H1 (cell line): ENCODE results near the gene ENOPH1. TPM values are rescaled to one million over a fixed set of nuclear protein-coding genes. Genes with fewer than 3 reads are reported as not detected.

Experiments used
- CTCF ChIA-PET: fragments of 300-600 bp; sonication (Branson Sonifier 250); formaldehyde crosslinking; loops from one replicate; lab custom pipeline; 2021; ENCODE audit not compliant: partially characterized antibody; lab: Charles Lee
- POLR2A ChIA-PET: fragments of 300-600 bp; sonication (Branson Sonifier 250); formaldehyde crosslinking; loops from one replicate; lab custom pipeline; 2021; ENCODE audit warnings: inconsistent platforms; ENCODE audit not compliant: partially characterized antibody; lab: Charles Lee
- DNase-seq, 2 experiments: peaks; one replicate each; pipeline versions ENCODE4 v3.0.0 to v3.0.0-alpha.2; 2010 to 2022; ENCODE audit warnings: low spot score in 2 of 2, low read depth in 1 of 2, mixed read lengths in 1 of 2
- FAIRE-seq: peaks from 2 replicates; lab custom pipeline; 2011; peaks lifted over from hg19 to GRCh38; lab: Jason Lieb, UNC
- H2AFZ ChIP-seq: 2 replicates; pipeline ENCODE4 v1.8.1; 2012; ENCODE audit warnings: low read length, inconsistent platforms
- H2AK5ac ChIP-seq: 2 replicates; pipeline ENCODE4 v1.6.1; 2013; ENCODE audit warnings: low read depth, low read length
- H2BK120ac ChIP-seq: replicated peaks from 2 replicates; pipeline ENCODE3; 2013; ENCODE audit warnings: low read depth, low read length, inconsistent platforms
- H2BK12ac ChIP-seq: 2 replicates; pipeline ENCODE4 v1.6.1; 2013; ENCODE audit warnings: low read depth, low read length
- H2BK15ac ChIP-seq: 2 replicates; pipeline ENCODE4 v1.6.1; 2013; ENCODE audit warnings: low read length
- H2BK20ac ChIP-seq: 2 replicates; pipeline ENCODE4 v1.6.1; 2013; ENCODE audit warnings: low read length
- H2BK5ac ChIP-seq: 2 replicates; pipeline ENCODE4 v1.6.1; 2013; ENCODE audit warnings: low read depth, low read length
- H3K14ac ChIP-seq: 2 replicates; pipeline ENCODE4 v1.6.1; 2013; ENCODE audit warnings: inconsistent platforms; ENCODE audit not compliant: insufficient read length
- H3K18ac ChIP-seq: 2 replicates; pipeline ENCODE4 v1.6.1; 2013; ENCODE audit warnings: low read length; ENCODE audit errors: extremely low read depth
- H3K23ac ChIP-seq: 2 replicates; pipeline ENCODE4 v1.6.1; 2013; ENCODE audit warnings: inconsistent platforms; ENCODE audit not compliant: insufficient read length
- H3K23me2 ChIP-seq: 2 replicates; pipeline ENCODE4 v1.6.1; 2013; ENCODE audit warnings: low read depth, low read length
- H3K27ac ChIP-seq: 2 replicates; pipeline ENCODE4 v1.6.1; 2011; ENCODE audit warnings: low read depth, low read length, inconsistent platforms
- H3K27me3 ChIP-seq, 4 experiments: replicated peaks in 1 of 4; 1 replicate in 1 of 4; 2 replicates in 3 of 4; pipeline versions ENCODE4 v1.6.1 to v1.8.1; 2011 to 2013; ENCODE audit warnings: low read length in 3 of 4, mild to moderate bottlenecking in 3 of 4, inconsistent platforms in 2 of 4, mixed read lengths in 2 of 4, moderate library complexity in 1 of 4; ENCODE audit not compliant: control insufficient read depth in 3 of 4, insufficient read depth in 3 of 4; ENCODE audit errors: extremely low read depth in 1 of 4
- H3K36me3 ChIP-seq, 4 experiments: 2 replicates each; pipeline versions ENCODE4 v1.6.1 to v1.8.1; 2011 to 2013; ENCODE audit warnings: mild to moderate bottlenecking in 4 of 4, low read length in 3 of 4, moderate library complexity in 2 of 4, control low read depth in 1 of 4, inconsistent platforms in 1 of 4; ENCODE audit not compliant: insufficient read depth in 4 of 4, control insufficient read depth in 2 of 4
- H3K4ac ChIP-seq: replicated peaks from 2 replicates; pipeline ENCODE3; 2013; ENCODE audit warnings: low read length, low read depth, mixed read lengths, inconsistent platforms; ENCODE audit not compliant: insufficient read length
- H3K4me1 ChIP-seq, 4 experiments: replicated peaks in 1 of 4; 1 replicate in 1 of 4; 2 replicates in 3 of 4; pipeline versions ENCODE4 v1.6.1 to v1.8.1; 2011 to 2013; ENCODE audit warnings: low read length in 3 of 4, inconsistent platforms in 2 of 4, mixed read lengths in 1 of 4; ENCODE audit not compliant: insufficient read depth in 4 of 4, control insufficient read depth in 3 of 4
- H3K4me2 ChIP-seq, 2 experiments: 2 replicates each; pipeline versions ENCODE4 v1.6.1 to v1.8.1; 2011 to 2013; ENCODE audit warnings: low read depth in 2 of 2, low read length in 2 of 2, control low read depth in 1 of 2, inconsistent platforms in 1 of 2, mild to moderate bottlenecking in 1 of 2; ENCODE audit not compliant: insufficient read depth in 1 of 2
- H3K4me3 ChIP-seq, 4 experiments: fragments of 200-600, 300-600 bp in 1 of 4; sonication (generic), shearing (Covaris generic), sonication (Bioruptor Twin) in 1 of 4; 2 replicates each; pipeline versions ENCODE4 v1.5.1 to v1.8.1; 2011 to 2016; ENCODE audit warnings: low read length in 4 of 4, low read depth in 3 of 4, control low read depth in 2 of 4, inconsistent platforms in 2 of 4, mild to moderate bottlenecking in 2 of 4, mixed read lengths in 1 of 4, moderate library complexity in 1 of 4; ENCODE audit not compliant: insufficient read depth in 2 of 4; ENCODE audit errors: extremely low read depth in 1 of 4
- H3K56ac ChIP-seq: replicated peaks from 2 replicates; pipeline ENCODE3; 2013; ENCODE audit warnings: low read depth, mild to moderate bottlenecking, mixed read lengths, low read length, inconsistent platforms; ENCODE audit not compliant: insufficient read length
- H3K79me1 ChIP-seq: 2 replicates; pipeline ENCODE4 v1.6.1; 2013; ENCODE audit warnings: low read depth, low read length, control low read depth
- H3K79me2 ChIP-seq, 2 experiments: 2 replicates each; pipeline versions ENCODE4 v1.6.1 to v1.8.1; 2012 to 2013; ENCODE audit warnings: low read length in 2 of 2, mild to moderate bottlenecking in 2 of 2, inconsistent platforms in 1 of 2; ENCODE audit not compliant: insufficient read depth in 2 of 2, control insufficient read depth in 1 of 2
- H3K9ac ChIP-seq, 4 experiments: replicated peaks in 1 of 4; 1 replicate in 1 of 4; 2 replicates in 3 of 4; pipeline versions ENCODE4 v1.6.1 to v1.8.1; 2011 to 2013; ENCODE audit warnings: low read depth in 3 of 4, low read length in 3 of 4, control low read depth in 2 of 4, mild to moderate bottlenecking in 2 of 4, moderate library complexity in 2 of 4, inconsistent platforms in 1 of 4; ENCODE audit errors: extremely low read depth in 1 of 4
- H3K9me3 ChIP-seq, 2 experiments: 2 replicates each; pipeline versions ENCODE4 v1.6.1 to v1.8.1; 2012 to 2013; ENCODE audit warnings: mild to moderate bottlenecking in 2 of 2, moderate library complexity in 2 of 2, control low read depth in 1 of 2, inconsistent platforms in 1 of 2, low read depth in 1 of 2, low read length in 1 of 2, mixed read lengths in 1 of 2; ENCODE audit not compliant: insufficient read depth in 2 of 2
- H4K20me1 ChIP-seq, 2 experiments: replicated peaks in 1 of 2; 2 replicates each; pipeline versions ENCODE3 to v1.8.1; 2011 to 2013; ENCODE audit warnings: inconsistent platforms in 2 of 2, low read length in 2 of 2, mild to moderate bottlenecking in 1 of 2; ENCODE audit not compliant: insufficient read depth in 2 of 2, control insufficient read depth in 1 of 2
- H4K5ac ChIP-seq: 2 replicates; pipeline ENCODE4 v1.6.1; 2013; ENCODE audit warnings: low read length, low read depth, mixed read lengths, inconsistent platforms; ENCODE audit not compliant: insufficient read length
- H4K8ac ChIP-seq: 2 replicates; pipeline ENCODE4 v1.8.0; 2013; ENCODE audit warnings: mild to moderate bottlenecking, moderate library complexity, low read length, inconsistent platforms; ENCODE audit not compliant: insufficient read depth; ENCODE audit errors: extremely low read depth
- H4K91ac ChIP-seq: replicated peaks from 2 replicates; pipeline ENCODE3; 2013; ENCODE audit warnings: low read length, mixed read lengths, inconsistent platforms; ENCODE audit not compliant: insufficient read length
- CHD1 ChIP-seq: IDR thresholded peaks from 2 replicates; pipeline ENCODE4 v1.6.1; 2012; ENCODE audit warnings: low read depth, low read length, improper control_type of control experiment
- CHD2 ChIP-seq: IDR thresholded peaks from 2 replicates; pipeline ENCODE4 v1.6.1; 2012; ENCODE audit warnings: low read length, improper control_type of control experiment
- E2F6 ChIP-seq: IDR thresholded peaks from 2 replicates; pipeline ENCODE4 v1.6.1; 2012; ENCODE audit warnings: inconsistent platforms
- HDAC2 ChIP-seq, 2 experiments: fragments of 300-600 bp in 1 of 2; sonication (generic) in 1 of 2; IDR thresholded peaks; 2 replicates each; pipeline ENCODE4 v1.6.1; 2011 to 2012; ENCODE audit warnings: low read depth in 2 of 2, low read length in 2 of 2, mild to moderate bottlenecking in 2 of 2, moderate library complexity in 2 of 2, borderline replicate concordance in 1 of 2, inconsistent platforms in 1 of 2
- JUND ChIP-seq: IDR thresholded peaks from 2 replicates; pipeline ENCODE4 v1.6.1; 2011; ENCODE audit warnings: mild to moderate bottlenecking, improper control_type of control experiment, low read length
- PHF8 ChIP-seq: fragments of 200-600 bp; sonication (generic); conservative IDR thresholded peaks from 2 replicates; pipeline ENCODE4 v1.7.1; 2012; ENCODE audit warnings: low read depth, mild to moderate bottlenecking, inconsistent platforms, low read length, moderate library complexity
- RAD21 ChIP-seq, 2 experiments: IDR thresholded peaks in 1 of 2; conservative IDR thresholded peaks in 1 of 2; 2 replicates each; pipeline ENCODE4 v1.6.1; 2011; ENCODE audit warnings: low read depth in 2 of 2, low read length in 2 of 2, improper control_type of control experiment in 1 of 2, inconsistent platforms in 1 of 2, mild to moderate bottlenecking in 1 of 2, moderate library complexity in 1 of 2
- RXRA ChIP-seq: IDR thresholded peaks from 2 replicates; pipeline ENCODE4 v1.6.1; 2011; ENCODE audit warnings: low read depth, mild to moderate bottlenecking, low read length, moderate library complexity; ENCODE audit not compliant: insufficient read depth
- SIRT6 ChIP-seq: IDR thresholded peaks from one replicate; pipeline ENCODE4 v1.7.1; 2012; ENCODE audit warnings: low read length, inconsistent platforms
- SRF ChIP-seq: IDR thresholded peaks from 2 replicates; pipeline ENCODE4 v1.6.1; 2011; ENCODE audit warnings: mild to moderate bottlenecking, low read depth, low read length, moderate library complexity
- WGBS, 2 experiments: shearing (Covaris generic) in 1 of 2; methylation state at CpG; one replicate each; pipeline versions ENCODE4 v1.1.6 to v1.1.7; 2013 to 2015; ENCODE audit warnings: low lambda C conversion rate in 2 of 2, mixed read lengths in 2 of 2, inconsistent platforms in 1 of 2, low coverage in 1 of 2, missing lambda C conversion rate in 1 of 2; ENCODE audit not compliant: insufficient replicate concordance in 2 of 2, insufficient coverage in 1 of 2, insufficient read length in 1 of 2; ENCODE audit errors: extremely low coverage in 1 of 2, missing lambda C conversion rate in 1 of 2; 5-methylcytosine and 5-hydroxymethylcytosine counted together
- polyA plus RNA-seq, 7 experiments: library from polyadenylated mRNA; depleted of rRNA in 3 of 7; stranded (reverse) in 5 of 7; unstranded in 2 of 7; fragments of >200 nt in 5 of 7; fragments of 200-250 nt in 2 of 7; gene quantifications; 1 replicate in 5 of 7; 2 replicates in 1 of 7; 4 replicates in 1 of 7; pipeline versions ENCODE4 v1.2.1 to v1.2.3, GENCODE V29; 2011 to 2013; ENCODE audit warnings: missing spikeins in 2 of 7, mixed read lengths in 2 of 7
- total RNA-seq: library from RNA; stranded (reverse); fragmentation: NEBNext Ultra II Directional; extraction: Animal tissue kit (Norgen Biotek cat#: 25700); gene quantifications from 2 replicates; pipeline ENCODE4 v1.2.1, GENCODE V29; 2021

The ENOPH1 gene
- total and polyA plus RNA-seq, 2 of the 8 experiments (the other 6 are each of a cell fraction or from before 2014, with no cell fraction given) = 25.1 to 89.3 TPM

- H4K20me1 ChIP-seq = no peaks in the 10 kb centered on the region
- peaks cover 0 to 3% of the 10 kb centered on the region in 2 experiments; a peak in 1 of 4 replicates for H3K9me3 ChIP-seq
- no peak overlapping the region for H3K14ac ChIP-seq
- H3K4ac ChIP-seq = no peak overlapping the region
- H3K4me1 ChIP-seq = no peaks in the 10 kb centered on the region
- DNase-seq = no peak
- TF ChIP-seq SRF (no peak), HDAC2 (IDR thresholded peaks at IDR 0.05; ENCODE audit: borderline replicate concordance in 1 of 2, low read depth in 2 of 2, low read length in 2 of 2) (no peak), CHD2 (no peak), JUND (no peak), SIRT6 (no peak), CHD1 (no peak), RAD21 (IDR thresholded peaks at IDR 0.05 in 1 of 2, conservative IDR thresholded peaks at IDR 0.05 in 1 of 2; ENCODE audit: low read depth in 2 of 2, low read length in 2 of 2) (no peak), E2F6 (no peak), PHF8 (no peak), RXRA (no peak)
- H3K23ac ChIP-seq = no peak overlapping the region
- no peak overlapping the region for H2BK12ac ChIP-seq
- H3K18ac ChIP-seq = no peak overlapping the region
- CTCF ChIA-PET = interaction anchor here (1.1 kb wide), 1 partner anchor 73 kb away, joined by 3 read pairs; no protein-coding TSS in a partner anchor
- no peaks in the 10 kb centered on the region for H3K36me3 ChIP-seq
- no peaks in the 10 kb centered on the region for H3K23me2 ChIP-seq
- no peak overlapping the region for H2BK120ac ChIP-seq
- H2AFZ ChIP-seq = no peak overlapping the region
- H3K4me2 ChIP-seq = no peak overlapping the region
- no peak overlapping the region for H3K27ac ChIP-seq
- no peaks in the 10 kb centered on the region for H3K79me2 ChIP-seq
- no peak for FAIRE-seq
- no peaks in the 10 kb centered on the region for H3K27me3 ChIP-seq
- H3K56ac ChIP-seq = no peak overlapping the region
- no peak overlapping the region for H3K4me3 ChIP-seq
- no peak overlapping the region for H4K91ac ChIP-seq
- H2BK5ac ChIP-seq = no peak overlapping the region
- POLR2A ChIA-PET = interaction anchor here (1.4 to 1.7 kb wide), 2 partner anchors 10 to 16 kb away, joined by 3 to 7 read pairs; no protein-coding TSS in a partner anchor
- no peak overlapping the region for H3K9ac ChIP-seq
- 0 out of 2 replicates have a peak overlapping the region, but pooled peaks have one; percentile 66 for H2BK15ac ChIP-seq
- no peak overlapping the region for H4K8ac ChIP-seq
- no peak overlapping the region for H2AK5ac ChIP-seq
- no peak overlapping the region for H4K5ac ChIP-seq
- no peaks in the 10 kb centered on the region for H3K79me1 ChIP-seq
- 95% methylated on average over 6 of the region's 6 CpGs; no CpG with 5 or more reads in 1 of the 2 experiments for WGBS, 2 experiments
- no peak overlapping the region for H2BK20ac ChIP-seq
Measured at GRCh38 chr4:82481506-82481840, 51.1 kb downstream of the ENOPH1 start.
